ENCODE data around the gene FBN2.
"Not testable (repeated sequence)": the region's sequence is repeated elsewhere in the genome, so short reads cannot be mapped to it uniquely, and the experiment has no call there.

Gene FBN2

GRCh38 chr5:128470663-128471062 lies 67.4 kb downstream of the FBN2 start:
- Histone ChIP-seq H3K4me1 (ENCODE audit: control extremely low read depth in 1 of 4, control insufficient read depth in 4 of 4, insufficient read depth in 4 of 4, low read length in 3 of 4) (no peaks in the 10 kb centered on the region), H3K36me3 (ENCODE audit: control insufficient read depth in 4 of 4, insufficient read depth in 4 of 4, low read length in 3 of 4) (no peaks in the 10 kb centered on the region), H3K4me3 (ENCODE audit: control insufficient read depth in 1 of 7, extremely low read depth in 1 of 7, insufficient read depth in 4 of 7, low read depth in 2 of 7, low read length in 6 of 7) (no peak overlapping the region), H3K9me3 (ENCODE audit: control extremely low read depth in 1 of 5, control insufficient read depth in 4 of 5, insufficient read depth in 2 of 5, low read depth in 1 of 5, low read length in 4 of 5) (no peaks in the 10 kb centered on the region), H3K27ac (ENCODE audit: insufficient read depth in 1 of 2, low read depth in 1 of 2, low read length in 2 of 2, poor library complexity in 1 of 2, severe bottlenecking in 2 of 2) (no peak overlapping the region), H3K27me3 (replicated peaks in 2 of 5; ENCODE audit: control insufficient read depth in 4 of 5, insufficient read depth in 5 of 5, low read length in 4 of 5) (peaks cover 0 to 1% (median 0%) of the 10 kb centered on the region in 5 experiments)
- POLR2A ChIA-PET: no interaction called here
- CTCF ChIA-PET: no interaction called here
- WGBS (ENCODE audit: insufficient coverage): no CpG with 5 or more reads among the region's 1 CpG
- no peak for DNase-seq

- Histone ChIP-seq H3K36me3 (ENCODE audit: control insufficient read depth in 4 of 4, insufficient read depth in 4 of 4, low read length in 3 of 4) (no peaks in the 10 kb centered on the region), H3K4me3 (ENCODE audit: control insufficient read depth in 1 of 7, extremely low read depth in 1 of 7, insufficient read depth in 4 of 7, low read depth in 2 of 7, low read length in 6 of 7) (no peak overlapping the region), H3K27me3 (replicated peaks in 2 of 5; ENCODE audit: control insufficient read depth in 4 of 5, insufficient read depth in 5 of 5, low read length in 4 of 5) (peaks cover 0 to 1% (median 0%) of the 10 kb centered on the region in 5 experiments), H3K27ac (ENCODE audit: insufficient read depth in 1 of 2, low read depth in 1 of 2, low read length in 2 of 2, poor library complexity in 1 of 2, severe bottlenecking in 2 of 2) (no peak overlapping the region), H3K9me3 (ENCODE audit: control extremely low read depth in 1 of 5, control insufficient read depth in 4 of 5, insufficient read depth in 2 of 5, low read depth in 1 of 5, low read length in 4 of 5) (no peaks in the 10 kb centered on the region), H3K4me1 (ENCODE audit: control extremely low read depth in 1 of 4, control insufficient read depth in 4 of 4, insufficient read depth in 4 of 4, low read length in 3 of 4) (no peaks in the 10 kb centered on the region)
- no peak for DNase-seq
- POLR2A ChIA-PET: no interaction called here
- CTCF ChIA-PET: no interaction called here
- 93% methylated on average over 2 of the region's 2 CpGs for WGBS (ENCODE audit: insufficient coverage)
These were observed 68.1 kb downstream of the FBN2 start for GRCh38 chr5:128469912-128470311.

GRCh38 chr5:128466980-128467379 lies 71.1 kb downstream of the FBN2 start:
- no peaks in the 10 kb centered on the region for H3K9me3 ChIP-seq (ENCODE audit: control extremely low read depth in 1 of 5, control insufficient read depth in 4 of 5, insufficient read depth in 2 of 5, low read depth in 1 of 5, low read length in 4 of 5)
- WGBS (ENCODE audit: insufficient coverage): no CpG with 5 or more reads among the region's 1 CpG
- H3K36me3 ChIP-seq (ENCODE audit: control insufficient read depth in 4 of 4, insufficient read depth in 4 of 4, low read length in 3 of 4): no peaks in the 10 kb centered on the region
- H3K4me1 ChIP-seq (ENCODE audit: control extremely low read depth in 1 of 4, control insufficient read depth in 4 of 4, insufficient read depth in 4 of 4, low read length in 3 of 4): no peaks in the 10 kb centered on the region
- DNase-seq: no peak
- ChIA-PET POLR2A (no interaction called here), CTCF (no interaction called here)
- peaks cover 0 to 1% (median 0%) of the 10 kb centered on the region in 5 experiments for H3K27me3 ChIP-seq (replicated peaks in 2 of 5; ENCODE audit: control insufficient read depth in 4 of 5, insufficient read depth in 5 of 5, low read length in 4 of 5)
- H3K27ac ChIP-seq (ENCODE audit: insufficient read depth in 1 of 2, low read depth in 1 of 2, low read length in 2 of 2, poor library complexity in 1 of 2, severe bottlenecking in 2 of 2): no peak overlapping the region
- no peak overlapping the region for H3K4me3 ChIP-seq (ENCODE audit: control insufficient read depth in 1 of 7, extremely low read depth in 1 of 7, insufficient read depth in 4 of 7, low read depth in 2 of 7, low read length in 6 of 7)

GRCh38 chr5:128466554-128466953 lies 71.5 kb downstream of the FBN2 start:
- ChIA-PET CTCF (no interaction called here), POLR2A (no interaction called here)
- no peak overlapping the region for H3K27ac ChIP-seq (ENCODE audit: insufficient read depth in 1 of 2, low read depth in 1 of 2, low read length in 2 of 2, poor library complexity in 1 of 2, severe bottlenecking in 2 of 2)
- peaks cover 0 to 1% (median 0%) of the 10 kb centered on the region in 5 experiments for H3K27me3 ChIP-seq (replicated peaks in 2 of 5; ENCODE audit: control insufficient read depth in 4 of 5, insufficient read depth in 5 of 5, low read length in 4 of 5)
- no peak for DNase-seq
- no peaks in the 10 kb centered on the region for H3K36me3 ChIP-seq (ENCODE audit: control insufficient read depth in 4 of 4, insufficient read depth in 4 of 4, low read length in 3 of 4)
- 91% methylated on average over 5 of the region's 5 CpGs for WGBS (ENCODE audit: insufficient coverage)
- no peaks in the 10 kb centered on the region for H3K4me1 ChIP-seq (ENCODE audit: control extremely low read depth in 1 of 4, control insufficient read depth in 4 of 4, insufficient read depth in 4 of 4, low read length in 3 of 4)
- H3K4me3 ChIP-seq (ENCODE audit: control insufficient read depth in 1 of 7, extremely low read depth in 1 of 7, insufficient read depth in 4 of 7, low read depth in 2 of 7, low read length in 6 of 7): no peak overlapping the region
- H3K9me3 ChIP-seq (ENCODE audit: control extremely low read depth in 1 of 5, control insufficient read depth in 4 of 5, insufficient read depth in 2 of 5, low read depth in 1 of 5, low read length in 4 of 5): no peaks in the 10 kb centered on the region

- DNase-seq: no peak
- peaks cover 0 to 1% (median 0%) of the 10 kb centered on the region in 5 experiments for H3K27me3 ChIP-seq (replicated peaks in 2 of 5; ENCODE audit: control insufficient read depth in 4 of 5, insufficient read depth in 5 of 5, low read length in 4 of 5)
- POLR2A ChIA-PET: no interaction called here
- CTCF ChIA-PET: no interaction called here
- no peaks in the 10 kb centered on the region for H3K9me3 ChIP-seq (ENCODE audit: control extremely low read depth in 1 of 5, control insufficient read depth in 4 of 5, insufficient read depth in 2 of 5, low read depth in 1 of 5, low read length in 4 of 5)
- H3K36me3 ChIP-seq (ENCODE audit: control insufficient read depth in 4 of 4, insufficient read depth in 4 of 4, low read length in 3 of 4): no peaks in the 10 kb centered on the region
- 94% methylated on average over 8 of the region's 9 CpGs for WGBS (ENCODE audit: insufficient coverage)
- no peaks in the 10 kb centered on the region for H3K4me1 ChIP-seq (ENCODE audit: control extremely low read depth in 1 of 4, control insufficient read depth in 4 of 4, insufficient read depth in 4 of 4, low read length in 3 of 4)
- no peak overlapping the region for H3K27ac ChIP-seq (ENCODE audit: insufficient read depth in 1 of 2, low read depth in 1 of 2, low read length in 2 of 2, poor library complexity in 1 of 2, severe bottlenecking in 2 of 2)
- no peak overlapping the region for H3K4me3 ChIP-seq (ENCODE audit: control insufficient read depth in 1 of 7, extremely low read depth in 1 of 7, insufficient read depth in 4 of 7, low read depth in 2 of 7, low read length in 6 of 7)
These were observed 73.4 kb downstream of the FBN2 start for GRCh38 chr5:128464596-128464995.

- Histone ChIP-seq H3K27me3 (replicated peaks in 2 of 5; ENCODE audit: control insufficient read depth in 4 of 5, insufficient read depth in 5 of 5, low read length in 4 of 5) (no peaks in the 10 kb centered on the region), H3K4me1 (ENCODE audit: control extremely low read depth in 1 of 4, control insufficient read depth in 4 of 4, insufficient read depth in 4 of 4, low read length in 3 of 4) (no peaks in the 10 kb centered on the region), H3K9me3 (ENCODE audit: control extremely low read depth in 1 of 5, control insufficient read depth in 4 of 5, insufficient read depth in 2 of 5, low read depth in 1 of 5, low read length in 4 of 5) (no peaks in the 10 kb centered on the region), H3K36me3 (ENCODE audit: control insufficient read depth in 4 of 4, insufficient read depth in 4 of 4, low read length in 3 of 4) (no peaks in the 10 kb centered on the region), H3K27ac (ENCODE audit: insufficient read depth in 1 of 2, low read depth in 1 of 2, low read length in 2 of 2, poor library complexity in 1 of 2, severe bottlenecking in 2 of 2) (no peak overlapping the region), H3K4me3 (ENCODE audit: control insufficient read depth in 1 of 7, extremely low read depth in 1 of 7, insufficient read depth in 4 of 7, low read depth in 2 of 7, low read length in 6 of 7) (no peak overlapping the region)
- ChIA-PET POLR2A (no interaction called here), CTCF (interaction anchor here (0.7 kb wide), 1 partner anchor 35 kb away, joined by 3 read pairs; no protein-coding TSS in a partner anchor)
- no peak for DNase-seq
- 90% methylated on average over 2 of the region's 2 CpGs for WGBS (ENCODE audit: insufficient coverage)
These were observed 75.7 kb downstream of the FBN2 start for GRCh38 chr5:128462330-128462729.

GRCh38 chr5:128457147-128457915 lies 80.7 kb downstream of the FBN2 start:
- POLR2A ChIA-PET; DNase-seq; H3K4me1 ChIP-seq (ENCODE audit: control extremely low read depth in 1 of 4, control insufficient read depth in 4 of 4, insufficient read depth in 4 of 4, low read length in 3 of 4); H3K4me3 ChIP-seq (ENCODE audit: control insufficient read depth in 1 of 7, extremely low read depth in 1 of 7, insufficient read depth in 4 of 7, low read depth in 2 of 7, low read length in 6 of 7); CTCF ChIA-PET; H3K36me3 ChIP-seq (ENCODE audit: control insufficient read depth in 4 of 4, insufficient read depth in 4 of 4, low read length in 3 of 4); H3K27me3 ChIP-seq (replicated peaks in 2 of 5; ENCODE audit: control insufficient read depth in 4 of 5, insufficient read depth in 5 of 5, low read length in 4 of 5); H3K27ac ChIP-seq (ENCODE audit: insufficient read depth in 1 of 2, low read depth in 1 of 2, low read length in 2 of 2, poor library complexity in 1 of 2, severe bottlenecking in 2 of 2); H3K9me3 ChIP-seq (ENCODE audit: control extremely low read depth in 1 of 5, control insufficient read depth in 4 of 5, insufficient read depth in 2 of 5, low read depth in 1 of 5, low read length in 4 of 5): not testable (repeated sequence)
- 80% methylated on average over 1 of the region's 3 CpGs for WGBS (ENCODE audit: insufficient coverage)
